Fibroblast of skin of left quadriceps (primary cell): ENCODE results near the gene GALNT3.

Experiments
- DNase-seq, 2 experiments: peaks; one replicate each; pipeline ENCODE4 v3.0.0-alpha.2; 2013; ENCODE audit warnings: low read depth in 2 of 2

The GALNT3 gene

DNA sequence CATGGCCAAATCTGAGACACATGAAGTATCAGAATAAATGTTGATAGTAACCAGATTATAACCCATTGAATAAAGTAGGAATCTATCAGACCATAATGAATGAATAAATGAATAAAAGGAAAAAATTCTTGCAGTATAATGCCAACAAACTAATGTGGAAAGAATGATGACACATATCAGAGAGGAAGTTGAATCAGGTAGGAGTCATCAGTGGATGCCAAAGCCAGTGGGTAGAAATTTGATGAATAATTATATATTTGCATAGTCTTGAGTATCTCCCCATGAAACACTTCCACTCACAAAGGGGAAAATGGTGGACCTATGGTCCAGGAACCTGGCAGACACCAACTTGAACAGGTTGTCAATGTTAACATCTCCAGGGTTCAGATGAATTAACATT is 68.6 kb downstream of the GALNT3 start:
- DNase-seq: peak in 1 of 2 experiments; percentile 11

DNA sequence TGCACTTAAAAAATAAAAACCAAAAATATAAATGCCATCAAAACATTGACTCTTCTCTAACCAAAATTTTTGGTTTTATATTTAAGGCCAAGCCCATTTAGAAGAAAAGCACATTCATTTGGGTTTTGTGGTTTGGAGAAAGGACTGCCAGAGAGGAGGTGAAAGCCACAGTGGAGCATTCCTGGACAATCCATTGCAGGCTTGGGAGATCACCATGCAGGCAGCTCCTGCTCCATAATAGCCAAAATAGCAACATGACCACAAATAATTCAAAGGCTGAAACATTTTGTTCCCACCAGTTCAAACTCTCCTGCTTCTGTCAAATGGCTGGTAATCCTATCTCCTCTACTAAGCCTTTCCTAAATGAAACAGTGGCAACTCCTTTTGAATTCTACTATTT is 73.5 kb downstream of the GALNT3 start:
- peak; percentile 71 to 73 for DNase-seq

DNA sequence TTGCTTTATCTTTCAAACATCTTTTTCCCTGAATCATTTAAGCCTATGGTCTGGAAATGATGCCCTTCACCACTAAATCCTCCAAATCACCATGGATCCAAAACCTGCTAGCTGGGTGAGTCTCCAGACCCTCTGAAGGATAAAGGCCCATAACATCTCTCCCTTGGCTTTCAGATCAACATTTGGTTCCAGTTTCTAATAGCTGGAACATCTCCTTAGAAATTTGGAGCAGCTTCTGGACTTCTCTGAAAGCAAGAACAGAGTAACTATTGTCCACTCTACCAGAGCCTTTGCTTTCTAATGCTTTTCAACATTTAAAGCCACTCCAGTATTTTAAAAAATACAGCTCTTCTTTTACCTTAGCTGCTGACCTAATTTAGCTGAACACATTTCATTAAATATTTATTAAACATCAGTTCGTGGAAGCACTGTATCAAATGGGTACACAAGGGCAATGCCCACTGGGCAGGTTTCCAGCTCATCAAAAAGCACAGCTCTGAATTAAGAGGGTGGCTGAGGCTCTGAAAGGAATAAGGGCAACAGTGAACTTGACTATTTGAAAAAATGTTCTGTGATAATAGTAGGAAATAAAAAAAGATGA is 75.3 kb downstream of the GALNT3 start:
- DNase-seq: no peak

DNA sequence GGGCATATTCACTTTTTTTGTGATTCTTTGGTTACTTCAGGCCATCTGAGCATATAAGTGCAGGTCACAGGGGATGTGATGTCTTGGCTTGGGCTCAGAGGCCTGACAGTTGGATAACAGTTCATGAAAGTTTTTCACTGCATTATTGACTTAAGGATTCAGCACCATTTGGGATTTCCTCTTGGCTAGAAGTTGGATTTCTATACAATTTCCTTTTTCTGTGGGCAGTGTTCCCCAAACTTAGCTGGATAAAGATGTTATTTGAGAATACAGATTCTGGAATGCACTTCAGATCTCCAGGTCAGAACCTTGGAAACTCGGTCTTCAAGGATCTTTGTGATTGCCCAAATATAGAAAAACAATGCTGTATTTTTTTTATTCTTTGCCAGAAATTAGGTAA is 78.0 kb downstream of the GALNT3 start:
- DNase-seq: no peak

DNA sequence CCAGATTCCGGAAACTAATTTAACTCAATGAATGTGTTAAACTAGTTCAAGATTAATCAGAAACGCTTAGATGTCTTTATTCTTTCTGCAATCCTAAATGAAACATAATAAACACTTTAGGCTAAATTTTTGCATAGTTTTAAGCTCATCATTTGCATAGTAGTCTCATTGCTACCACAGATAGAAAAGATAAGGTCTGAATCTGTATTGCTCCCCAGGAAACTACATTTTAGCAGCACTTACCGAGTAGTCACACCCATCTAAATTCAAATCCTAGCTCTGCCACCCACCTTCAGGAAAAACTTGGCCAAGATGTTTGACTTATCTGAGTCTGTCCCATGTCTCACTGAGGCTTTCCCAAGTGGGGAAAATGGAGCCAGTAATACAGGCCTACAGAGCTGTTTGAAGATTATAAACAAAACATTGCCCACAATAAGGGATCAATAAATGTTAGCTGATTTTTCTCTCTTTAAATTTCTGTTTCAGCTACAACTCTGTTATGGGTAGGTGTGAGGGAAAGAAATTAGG is 87.0 kb downstream of the GALNT3 start:
- no peak for DNase-seq

DNA sequence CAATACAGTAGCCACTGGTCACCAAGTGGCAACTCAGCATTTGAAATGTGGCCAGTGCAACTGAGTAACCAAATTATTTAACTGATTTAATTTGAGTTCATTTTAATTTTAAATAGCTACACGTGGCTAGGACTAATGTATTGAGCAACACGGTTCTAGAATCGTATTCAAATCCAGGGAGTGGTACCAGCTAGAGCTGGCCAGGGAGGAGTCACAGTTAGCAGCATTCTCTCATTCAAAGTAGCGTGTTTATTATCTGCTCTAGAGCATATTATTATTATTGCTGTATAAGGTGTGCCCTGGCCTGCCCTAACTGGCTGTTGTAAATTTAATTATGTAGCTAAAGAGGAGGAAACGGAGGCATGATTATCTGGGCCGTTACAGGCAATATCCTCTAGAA is 92.9 kb downstream of the GALNT3 start:
- DNase-seq: no peak

DNA sequence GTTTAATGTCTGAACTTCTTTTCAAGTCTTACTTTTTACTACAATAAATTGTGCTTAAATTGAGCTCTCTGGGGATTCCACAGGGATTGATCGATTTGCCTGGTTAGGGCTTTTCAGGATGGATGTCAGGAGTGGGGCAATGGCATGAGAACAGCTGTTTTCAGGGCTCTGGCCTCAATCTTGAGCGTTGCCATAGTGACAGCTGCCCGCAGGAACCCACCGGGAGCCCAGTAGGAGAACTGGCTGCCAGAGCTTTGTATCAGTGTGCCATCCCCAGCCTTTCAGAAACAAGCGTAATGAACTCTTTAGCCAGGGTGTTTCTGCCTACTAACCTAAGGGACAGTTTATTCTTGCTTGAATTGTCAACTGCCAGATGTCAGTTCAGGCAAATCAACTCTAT is 93.5 kb downstream of the GALNT3 start:
- no peak for DNase-seq

DNA sequence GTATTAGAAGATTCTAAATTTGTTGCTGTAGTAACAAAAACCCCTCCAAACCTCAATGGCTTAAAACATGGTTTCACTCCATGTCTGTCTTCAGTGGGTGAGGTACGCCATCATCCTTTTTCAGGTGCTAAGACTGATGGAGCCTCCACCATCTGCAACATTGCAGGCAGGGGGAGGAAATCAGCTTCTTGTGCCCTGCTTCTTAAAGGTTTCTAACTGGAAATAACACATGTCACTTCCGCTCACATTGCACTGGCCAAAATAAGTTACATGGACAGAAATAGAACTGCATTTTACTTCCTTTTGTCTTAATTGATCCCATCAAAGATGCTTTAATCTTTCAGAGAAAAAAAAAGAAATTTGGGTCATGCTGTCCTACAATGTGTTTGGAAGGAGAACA is 94.1 kb downstream of the GALNT3 start:
- no peak for DNase-seq

DNA sequence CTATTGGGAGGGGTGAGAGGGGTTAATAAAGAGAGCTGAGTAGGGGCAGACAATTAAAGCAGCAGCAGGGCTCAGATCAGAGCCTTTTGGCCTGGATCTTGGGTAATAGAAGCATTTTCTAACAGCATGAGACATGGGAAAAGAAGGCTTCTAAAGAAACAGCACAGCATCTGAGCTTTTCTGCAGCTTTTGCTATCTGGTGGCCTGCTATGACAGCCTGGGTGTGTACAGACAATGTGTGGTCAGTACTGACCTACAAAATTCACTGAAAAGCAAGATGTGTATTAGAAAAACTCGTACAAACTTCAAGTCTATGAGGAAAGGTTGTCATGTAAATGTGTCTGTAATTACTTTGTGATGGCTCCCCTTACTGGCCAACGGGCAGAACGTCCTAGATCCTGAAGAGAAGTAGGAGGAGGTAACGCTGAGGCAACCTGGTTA is 95.6 kb downstream of the GALNT3 start:
- DNase-seq: peak; percentile 22 to 23

DNA sequence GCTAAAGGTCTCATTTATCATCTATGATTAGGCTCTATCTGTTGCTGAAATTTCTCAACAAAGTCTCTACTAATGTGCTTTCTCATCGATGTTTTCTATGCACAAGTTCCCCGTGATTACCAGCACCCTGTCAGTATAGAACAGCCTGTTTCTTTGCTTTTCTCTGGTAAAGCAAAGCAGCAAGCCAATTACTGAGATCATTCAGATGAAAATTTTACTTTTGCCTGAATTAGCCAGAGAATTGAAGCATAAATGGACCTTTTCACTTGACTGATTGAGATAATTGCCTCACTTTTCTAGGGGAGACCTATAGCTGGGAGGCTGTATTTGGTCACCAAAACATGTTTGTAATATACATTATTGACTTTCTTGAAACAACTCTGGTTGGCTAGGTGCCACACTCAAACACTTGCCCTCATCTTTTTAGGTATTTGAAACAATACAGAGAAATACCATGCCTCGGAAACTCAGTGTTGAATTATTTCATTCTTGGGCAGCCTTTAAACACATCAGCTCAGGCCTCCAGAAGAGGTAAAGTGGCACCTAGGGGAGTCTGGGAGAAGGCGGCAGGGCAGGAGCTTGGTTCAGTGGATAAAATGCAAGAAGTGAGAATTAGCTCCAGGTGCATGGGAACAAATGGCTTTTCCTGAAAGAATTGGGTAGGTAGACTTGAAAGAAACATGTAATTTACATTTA is 96.2 kb downstream of the GALNT3 start:
- DNase-seq: no peak
